ENCODE measurements around the gene APOBEC3B.
"Not testable (repeated sequence)": the region's sequence is repeated elsewhere in the genome, so short reads cannot be mapped to it uniquely, and the experiment has no call there.

APOBEC3B gene

DNA sequence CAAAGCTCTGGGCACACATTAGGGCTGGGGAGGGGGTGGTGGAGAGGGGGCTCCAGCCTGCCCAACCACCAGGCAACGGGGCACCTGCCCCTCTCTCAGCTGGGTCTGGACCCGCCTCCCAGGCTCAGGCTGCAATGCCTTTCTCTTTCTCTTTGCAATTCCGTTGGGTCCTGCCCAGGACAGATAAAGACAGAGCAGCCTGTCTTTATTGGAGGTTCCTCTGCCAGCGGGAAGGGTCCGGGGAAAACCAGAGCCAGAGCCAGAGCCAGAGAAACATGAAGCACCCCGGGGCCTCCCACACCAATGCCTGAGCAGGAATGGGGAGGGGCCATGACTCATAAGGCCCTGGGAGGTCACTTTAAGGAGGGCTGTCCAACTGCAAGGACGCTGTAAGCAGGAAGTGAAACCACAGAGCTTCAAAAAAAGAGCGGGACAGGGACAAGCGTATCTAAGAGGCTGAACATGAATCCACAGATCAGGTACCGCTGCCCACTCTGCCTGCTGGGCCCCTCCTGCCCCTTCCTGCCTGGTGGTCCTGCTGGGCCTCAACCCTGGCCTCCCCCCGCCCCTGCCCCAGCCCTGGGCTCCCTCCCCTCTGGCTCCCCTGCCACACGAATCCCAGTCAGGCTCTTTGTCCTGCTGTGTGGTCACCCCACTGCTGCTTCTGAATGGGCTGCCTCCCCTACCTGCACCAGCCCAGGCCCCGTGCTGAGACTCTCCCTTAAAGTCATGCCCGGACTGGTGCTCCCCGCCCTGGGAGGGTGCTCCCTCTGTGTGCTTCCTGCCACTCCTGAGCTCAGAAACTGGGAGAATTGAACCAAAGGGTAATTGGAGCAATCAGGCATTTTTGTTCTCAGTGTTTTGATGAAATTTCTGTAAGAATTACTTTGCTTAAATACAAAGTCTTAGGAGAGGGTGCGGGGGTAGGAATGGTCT, at the start of gene APOBEC3B:
Gene APOBEC3B, plus strand, starts transcription at position 356 of the 936 bp plus-strand sequence. Its CDS starts 107 bp downstream, at position 463.
- peak; percentile 80 for DNase-seq (ENCODE audit: low spot score)

DNA sequence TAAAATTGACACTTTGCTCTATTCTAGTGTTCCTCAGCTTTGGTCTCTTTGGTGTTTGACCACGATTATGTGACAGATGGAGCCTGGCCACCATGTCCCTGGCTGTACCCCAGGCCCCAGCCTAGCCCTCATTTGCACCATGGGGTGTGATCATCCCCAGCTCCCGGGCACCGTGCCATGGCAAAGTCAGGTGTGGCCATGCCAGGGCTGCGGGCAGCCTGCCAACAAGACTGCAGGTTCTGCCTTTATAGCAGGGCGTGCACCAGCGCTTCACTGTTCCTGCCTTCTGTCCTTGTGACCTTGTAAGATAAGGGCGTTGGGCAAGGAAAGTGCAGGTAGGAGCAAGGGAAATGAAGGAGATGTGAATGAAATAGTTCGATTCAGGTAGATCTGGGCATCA, 47.1 kb upstream of the APOBEC3B start:
- no peak for DNase-seq (ENCODE audit: low spot score)

DNA sequence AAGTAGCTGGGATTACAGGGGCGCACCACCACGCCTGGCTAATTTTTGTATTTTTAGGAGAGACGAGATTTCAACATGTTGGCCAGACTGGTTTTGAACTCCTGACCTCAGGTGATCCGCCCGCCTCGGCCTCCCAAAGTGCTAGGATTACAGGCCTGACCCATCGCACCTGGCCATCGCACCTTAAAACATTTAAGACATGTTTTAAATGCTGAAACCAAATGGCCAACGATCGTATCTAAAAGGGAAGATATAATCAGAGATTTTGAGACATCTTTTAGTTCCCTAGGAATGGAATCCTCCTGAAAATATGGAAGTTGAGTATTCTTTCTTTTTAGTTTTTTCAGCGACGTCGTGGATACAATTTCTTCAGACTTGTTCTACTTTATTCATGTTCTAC, 46.5 kb upstream of the APOBEC3B start:
- DNase-seq (ENCODE audit: low spot score), result no peak

DNA sequence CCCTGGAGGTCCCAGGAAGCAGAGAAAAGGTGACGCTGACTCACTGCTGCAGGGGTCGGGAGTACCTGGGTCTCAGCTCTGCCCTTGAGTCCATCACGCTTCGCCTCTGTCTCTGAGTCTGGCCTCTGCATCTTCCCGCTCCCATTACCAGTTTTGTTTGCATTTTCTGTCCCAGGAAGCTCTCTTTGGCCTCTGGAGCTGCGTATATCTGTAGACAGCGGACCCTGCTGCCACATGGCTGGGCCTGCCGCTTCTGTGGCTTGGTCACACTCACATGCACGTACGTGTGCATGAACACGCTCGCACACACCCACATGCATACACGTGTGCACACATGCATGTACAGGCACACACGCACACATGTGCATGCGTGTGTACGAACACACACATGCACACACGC, 45.6 kb upstream of the APOBEC3B start:
- DNase-seq (ENCODE audit: low spot score), result no peak

DNA sequence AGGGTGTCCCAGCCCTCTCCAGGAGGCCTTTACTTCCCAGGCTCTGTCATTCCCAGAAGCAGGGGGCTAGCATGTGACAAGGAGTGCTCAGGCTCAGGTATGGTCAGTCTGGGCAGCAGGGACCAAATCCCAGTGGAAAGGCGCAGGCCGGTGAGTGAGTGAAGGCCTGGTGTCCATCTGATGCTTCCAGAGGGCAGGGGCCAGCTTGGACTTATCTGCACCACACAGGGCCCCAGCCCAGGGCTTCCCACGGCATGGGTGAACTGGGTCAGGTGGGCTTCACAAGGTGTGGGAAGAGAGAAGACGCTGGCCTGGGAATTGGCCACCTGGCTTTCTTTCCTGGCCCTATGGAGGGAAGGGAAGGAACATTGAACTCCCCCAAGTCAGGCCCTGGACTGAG, 45.1 kb upstream of the APOBEC3B start:
- DNase-seq (ENCODE audit: low spot score), result no peak

DNA sequence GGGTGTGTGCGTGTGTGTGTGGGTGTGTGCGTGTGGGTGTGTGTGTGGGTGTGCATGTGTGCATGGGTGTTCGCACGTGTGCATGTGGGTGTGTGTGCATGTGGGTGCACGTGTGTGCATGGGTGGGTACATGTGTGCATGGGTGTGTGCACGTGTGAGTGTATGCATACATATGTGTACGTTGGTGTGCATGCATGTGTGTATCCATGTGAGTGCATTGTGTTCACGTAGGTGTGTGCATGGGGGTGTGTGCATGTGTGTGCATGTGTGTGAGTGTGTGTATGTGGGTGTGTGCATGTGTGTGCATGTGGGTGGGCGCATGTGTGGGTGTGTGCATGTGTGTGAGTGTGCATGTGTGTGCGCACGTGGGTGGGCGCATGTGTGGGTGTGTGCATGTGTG, 44.6 kb upstream of the APOBEC3B start:
- no peak for DNase-seq (ENCODE audit: low spot score)

DNA sequence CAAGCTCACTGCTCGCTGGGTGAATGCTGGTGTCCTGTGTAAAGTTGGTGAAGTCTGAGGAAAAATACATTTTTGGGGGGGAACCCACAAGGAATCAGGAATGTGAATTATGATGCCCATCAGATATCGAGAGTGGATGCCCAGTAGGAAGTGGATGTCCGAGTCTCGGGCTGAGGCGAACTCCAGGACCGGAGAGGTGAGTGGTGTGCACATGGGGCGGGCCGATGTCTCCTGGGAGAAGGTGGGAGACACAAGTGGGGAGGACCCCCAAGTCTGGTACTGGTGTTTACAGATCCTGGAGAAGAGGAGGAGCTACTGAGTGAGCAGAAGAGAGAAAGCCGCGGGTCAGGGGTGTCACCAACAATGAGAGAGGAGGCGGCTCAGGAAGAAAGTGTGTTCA, 43.9 kb upstream of the APOBEC3B start:
- no peak for DNase-seq (ENCODE audit: low spot score)

DNA sequence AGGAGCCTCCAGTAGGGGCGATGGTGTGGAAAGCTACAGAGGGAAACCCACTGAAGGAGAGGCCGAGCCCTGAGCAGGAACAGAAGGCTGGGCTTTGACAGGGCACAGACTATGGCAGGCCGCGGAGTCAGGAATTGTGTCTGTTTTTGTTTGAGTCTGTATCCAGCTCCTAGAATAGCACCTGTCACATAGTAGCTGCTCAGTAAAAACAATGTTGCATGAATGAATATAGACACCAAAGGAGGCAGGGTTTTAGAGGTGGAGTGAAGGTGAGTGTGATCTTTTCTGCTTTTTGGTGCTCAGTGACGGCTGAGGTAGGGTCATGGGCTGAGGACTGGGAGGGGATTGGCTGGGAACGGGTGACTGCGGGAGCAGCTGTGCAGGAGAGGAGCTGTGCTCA, 43.2 kb upstream of the APOBEC3B start:
- DNase-seq (ENCODE audit: low spot score), result no peak

DNA sequence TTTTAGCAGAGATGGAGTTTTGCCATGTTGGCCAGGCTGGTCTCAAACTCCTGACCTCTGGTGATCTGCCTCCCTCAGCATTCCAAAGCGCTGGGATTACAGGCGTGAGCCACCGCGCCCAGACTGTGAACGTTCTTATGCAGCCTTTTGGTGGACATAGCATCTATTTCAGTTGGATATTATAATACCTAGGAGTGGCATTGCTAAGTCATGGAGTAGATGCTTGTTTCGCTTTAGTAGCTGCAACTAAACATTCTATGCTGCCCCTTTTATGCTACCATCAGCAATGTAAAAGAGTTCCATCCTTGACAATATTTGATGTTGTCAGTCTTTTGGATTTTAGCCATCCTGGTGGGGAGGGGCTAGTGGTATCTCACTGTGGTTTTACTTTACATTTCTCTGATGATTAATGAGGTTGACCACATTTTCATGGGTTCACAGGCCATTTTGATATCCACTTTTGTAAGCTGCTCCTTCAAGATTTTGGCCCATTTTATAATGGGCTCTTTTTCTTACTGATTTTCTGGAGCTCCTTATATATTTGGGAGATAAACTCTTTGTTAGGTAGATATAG, 41.2 kb upstream of the APOBEC3B start:
- DNase-seq (ENCODE audit: low spot score), result no peak

DNA sequence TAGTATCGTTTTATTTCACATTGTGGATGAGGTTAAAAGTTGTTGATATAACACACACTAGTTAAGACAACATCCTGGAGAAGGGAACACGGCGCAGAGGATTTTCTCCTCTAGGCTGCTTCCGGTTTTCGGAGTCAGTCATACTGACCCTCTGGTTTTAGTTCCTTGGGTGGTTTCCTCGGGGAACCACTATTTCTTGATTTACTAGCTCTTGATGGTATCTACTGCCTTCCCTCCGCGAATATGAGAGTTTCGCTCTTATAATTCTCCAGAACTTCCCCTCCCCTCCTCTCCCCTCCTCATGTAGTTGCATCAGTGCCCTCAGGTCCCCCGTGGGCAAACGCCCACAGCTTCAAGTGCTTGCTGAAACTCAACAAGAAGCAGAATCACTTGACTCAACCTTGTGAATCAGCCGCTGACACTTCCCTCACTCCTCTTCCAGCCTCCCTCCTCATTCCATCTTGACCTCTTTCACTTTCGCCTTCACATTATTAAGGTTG, 40.6 kb upstream of the APOBEC3B start:
- peak; percentile 35 for DNase-seq (ENCODE audit: low spot score)

DNA sequence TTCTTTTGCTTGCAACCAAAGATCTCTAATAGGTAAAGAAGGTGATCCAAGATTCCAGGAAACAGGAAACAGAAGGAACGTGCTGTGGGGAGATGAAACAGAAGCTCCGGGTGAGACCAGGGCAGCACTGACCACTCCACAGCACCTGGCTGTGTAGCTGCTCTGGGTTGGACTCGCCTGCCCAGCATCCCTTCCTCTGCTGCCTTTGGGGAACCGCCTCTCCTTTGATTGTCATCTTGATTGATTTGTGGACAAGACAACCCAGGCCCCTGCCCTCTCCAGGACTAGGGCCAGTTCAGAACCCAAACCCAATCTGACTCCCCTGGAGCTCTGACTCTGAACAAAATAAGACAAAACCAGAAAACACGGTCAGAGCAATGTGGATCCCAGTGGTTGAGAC, 39.4 kb upstream of the APOBEC3B start:
- DNase-seq (ENCODE audit: low spot score), result no peak

DNA sequence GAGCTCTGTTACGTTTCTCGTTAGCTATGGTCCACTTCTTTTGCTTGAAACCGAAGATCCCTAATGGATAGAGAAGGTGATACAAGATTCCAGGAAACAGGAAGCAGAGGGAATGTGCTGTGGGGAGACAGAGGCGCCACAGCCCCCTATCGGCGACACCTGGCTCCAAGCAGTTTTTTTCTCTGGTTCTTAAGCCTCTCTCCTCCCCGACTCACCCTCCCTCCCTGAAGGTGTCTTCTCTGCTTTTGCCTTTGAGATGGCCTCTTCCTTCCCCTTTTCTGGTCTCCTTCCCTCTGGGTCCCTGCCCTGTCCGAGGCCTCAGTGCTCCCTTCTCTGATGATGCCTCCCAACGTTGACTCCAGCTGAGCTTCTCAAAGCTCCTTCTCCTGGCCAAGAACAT, 38.9 kb upstream of the APOBEC3B start:
- no peak for DNase-seq (ENCODE audit: low spot score)

DNA sequence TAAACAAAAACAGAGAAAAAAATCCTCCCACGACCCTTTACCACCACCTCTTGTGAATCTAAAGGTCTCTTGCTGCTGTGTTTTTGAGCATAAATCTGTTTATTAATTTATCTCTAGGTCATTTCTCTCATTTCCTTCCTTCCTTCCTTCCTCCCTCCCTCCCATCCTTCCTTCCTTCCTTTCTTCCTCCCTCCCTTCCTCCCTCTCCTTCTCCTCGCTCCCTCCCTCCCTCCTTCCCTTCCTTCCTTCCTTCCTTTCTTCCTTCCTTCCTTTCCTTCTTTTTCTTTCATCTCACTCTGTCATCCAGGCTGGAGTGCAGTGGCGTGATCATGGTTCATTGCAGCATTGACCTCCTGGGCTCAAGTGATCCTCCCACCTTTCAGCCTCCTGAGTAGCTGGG, 38.3 kb upstream of the APOBEC3B start:
- DNase-seq (ENCODE audit: low spot score), result no peak

DNA sequence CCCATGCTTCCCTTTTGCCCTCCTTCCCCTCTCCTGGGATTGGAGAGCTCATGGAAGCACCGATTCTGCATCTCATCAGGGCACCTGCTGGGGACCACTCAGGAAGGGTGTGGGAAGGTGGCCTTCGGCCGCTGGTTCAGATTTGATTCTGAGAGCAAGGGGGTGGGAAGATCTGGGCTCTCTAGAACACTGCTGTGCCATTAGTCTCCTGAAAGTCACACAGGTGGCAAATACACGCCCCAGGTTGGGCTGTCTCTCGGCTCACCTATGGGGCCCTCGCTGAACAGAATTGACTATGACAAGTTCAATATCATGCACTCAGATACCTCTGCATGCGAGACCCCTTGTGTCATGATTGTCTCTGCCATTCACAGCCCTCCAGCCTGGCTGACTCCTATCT, 37.5 kb upstream of the APOBEC3B start:
- no peak for DNase-seq (ENCODE audit: low spot score)

DNA sequence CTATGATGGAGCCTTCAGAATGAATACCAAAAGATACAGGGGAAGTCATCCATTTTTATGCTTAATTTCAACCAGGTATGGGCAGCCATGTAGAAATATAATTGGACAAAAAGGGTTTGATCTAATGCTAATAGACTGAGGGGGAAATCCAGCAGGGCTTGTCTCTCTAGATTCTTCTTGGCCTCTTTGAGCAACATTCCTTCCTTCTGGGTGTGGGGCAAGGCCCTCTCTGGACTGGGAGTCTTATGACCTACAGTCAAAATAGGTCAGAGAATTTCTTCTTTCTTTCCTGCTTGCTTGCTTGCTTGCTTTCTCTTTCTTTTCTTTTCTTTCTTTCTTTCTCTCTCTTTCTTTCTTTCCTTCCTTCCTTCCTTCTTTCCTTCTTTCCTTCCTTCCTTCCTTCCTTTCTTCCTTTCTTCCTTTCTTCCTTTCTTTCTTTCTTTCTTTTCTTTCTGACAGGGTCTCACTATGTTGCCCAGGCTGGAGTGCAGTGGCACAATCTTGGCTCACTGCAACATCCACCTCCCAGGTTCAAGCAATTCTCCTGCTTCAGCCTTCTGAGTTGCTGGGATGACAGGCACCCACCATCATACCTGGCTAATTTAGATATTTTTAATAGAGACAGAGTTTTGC, 36.3 kb upstream of the APOBEC3B start:
- not testable (repeated sequence) for DNase-seq (ENCODE audit: low spot score)

DNA sequence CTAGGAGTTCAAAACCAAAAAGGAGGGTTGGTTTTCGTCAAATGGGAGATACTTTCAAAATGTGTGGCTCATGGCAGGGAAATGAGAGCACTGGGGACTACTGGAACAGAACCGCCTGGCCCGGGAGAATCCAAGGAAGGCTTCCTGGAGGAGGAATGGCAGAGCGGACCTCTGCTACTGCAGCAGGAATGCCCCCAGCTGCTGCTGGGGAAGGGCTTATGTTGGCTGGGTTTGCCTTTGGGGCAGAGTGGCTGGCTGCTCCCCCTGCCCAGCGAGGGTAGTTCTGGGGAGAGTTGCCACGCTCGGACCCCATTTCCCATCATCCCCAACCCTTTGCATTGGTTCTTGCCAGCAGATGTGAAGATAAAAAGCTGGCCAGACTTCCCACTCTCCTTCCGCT, 35.4 kb upstream of the APOBEC3B start:
- DNase-seq (ENCODE audit: low spot score), result no peak

DNA sequence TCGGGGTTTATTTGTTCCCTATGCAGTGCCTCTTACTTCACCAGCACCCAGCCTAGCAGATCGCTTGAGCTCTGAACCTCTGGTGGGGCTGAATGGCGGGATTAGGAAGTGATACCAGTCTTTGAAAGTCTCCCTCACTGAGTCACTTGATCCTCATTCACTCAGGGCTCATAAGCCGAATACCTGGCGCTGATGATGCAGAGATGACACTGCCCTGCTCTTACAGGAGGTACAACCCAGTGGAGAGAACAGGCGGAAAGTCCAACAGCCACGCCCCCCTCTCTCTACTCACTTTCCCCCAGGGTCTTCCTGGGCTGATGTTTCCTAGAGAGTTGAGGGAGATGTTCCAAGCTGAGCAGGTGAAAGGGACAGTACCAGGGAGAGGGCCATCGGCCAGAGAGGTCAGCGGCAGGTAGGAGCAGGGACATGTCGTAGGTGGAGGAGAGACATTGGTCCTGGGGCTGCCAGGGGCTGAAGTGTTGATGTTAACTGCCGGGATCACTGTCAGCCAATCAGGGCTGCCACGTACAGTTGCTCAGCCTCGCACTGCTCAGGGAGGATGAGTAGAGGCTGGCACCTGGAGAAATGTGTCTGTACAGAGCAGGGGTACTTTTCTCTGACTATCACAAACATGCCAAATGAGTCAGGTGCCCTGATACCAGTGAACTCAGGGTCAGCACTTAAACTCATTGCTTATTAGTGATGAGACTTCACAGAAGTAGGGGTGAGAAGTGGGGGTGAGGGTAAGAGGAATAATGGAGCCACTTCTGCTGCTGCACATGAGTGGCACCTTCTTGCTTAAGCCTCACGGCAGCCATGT, 34.6 kb upstream of the APOBEC3B start:
- DNase-seq (ENCODE audit: low spot score), result no peak

DNA sequence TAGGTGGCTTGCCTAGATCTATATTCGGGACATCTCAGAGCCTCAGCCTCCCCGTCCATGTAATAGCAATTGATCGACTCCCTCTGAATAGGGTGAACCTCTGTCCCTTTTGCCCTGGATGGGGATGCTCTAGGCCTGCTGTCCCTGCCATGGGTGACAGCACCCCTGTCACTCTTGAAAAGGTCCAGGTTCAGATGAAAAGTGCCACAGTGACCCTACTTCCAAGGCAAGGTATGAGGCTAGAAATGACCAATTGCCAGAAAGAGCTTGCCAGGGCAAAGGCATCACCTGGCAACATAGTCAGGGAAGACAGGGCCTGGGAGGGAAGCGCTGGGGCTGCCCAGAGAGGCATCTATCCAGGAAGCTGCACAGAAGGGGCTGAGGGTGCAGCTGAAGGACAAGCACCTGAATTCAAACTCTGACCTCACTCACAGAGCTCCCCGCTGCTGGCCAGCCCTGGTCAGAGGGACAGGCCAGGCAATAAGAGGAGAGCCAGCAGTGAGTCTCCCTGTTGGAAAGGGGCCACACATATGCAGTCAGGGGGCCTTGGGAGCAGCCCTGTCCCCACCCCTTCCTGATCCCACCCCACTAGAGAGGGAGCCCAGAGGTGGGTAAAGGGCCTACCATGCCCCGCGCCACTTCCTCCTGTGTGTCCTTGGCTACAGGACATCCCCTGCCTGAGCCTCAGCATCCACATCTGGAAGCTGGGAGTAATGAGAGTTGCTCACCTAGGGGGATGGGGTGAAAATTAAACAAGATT, 33.8 kb upstream of the APOBEC3B start:
- no peak for DNase-seq (ENCODE audit: low spot score)

DNA sequence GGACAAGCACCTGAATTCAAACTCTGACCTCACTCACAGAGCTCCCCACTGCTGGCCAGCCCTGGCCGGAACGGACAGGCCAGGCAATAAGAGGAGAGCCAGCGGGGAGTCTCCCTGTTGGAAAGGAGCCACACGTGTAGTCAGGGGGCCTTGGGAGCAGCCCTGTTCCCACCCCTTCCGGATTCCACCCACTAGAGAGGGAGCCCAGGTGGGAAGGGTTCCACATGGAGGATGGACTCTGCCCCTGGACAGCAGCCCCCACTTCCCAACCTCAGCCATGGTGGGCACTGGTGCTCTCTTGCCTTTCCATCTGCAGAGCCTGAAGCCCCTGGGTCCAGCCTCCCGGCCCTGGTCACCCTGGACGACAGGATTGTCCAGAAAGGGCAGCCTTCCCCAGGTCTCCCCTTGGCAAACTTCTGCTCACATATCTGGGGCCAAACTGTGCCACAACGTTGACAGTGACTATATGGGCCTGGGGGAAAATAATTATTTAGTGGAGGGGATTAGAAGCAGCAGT, 32.2 kb upstream of the APOBEC3B start:
- DNase-seq (ENCODE audit: low spot score), result no peak

DNA sequence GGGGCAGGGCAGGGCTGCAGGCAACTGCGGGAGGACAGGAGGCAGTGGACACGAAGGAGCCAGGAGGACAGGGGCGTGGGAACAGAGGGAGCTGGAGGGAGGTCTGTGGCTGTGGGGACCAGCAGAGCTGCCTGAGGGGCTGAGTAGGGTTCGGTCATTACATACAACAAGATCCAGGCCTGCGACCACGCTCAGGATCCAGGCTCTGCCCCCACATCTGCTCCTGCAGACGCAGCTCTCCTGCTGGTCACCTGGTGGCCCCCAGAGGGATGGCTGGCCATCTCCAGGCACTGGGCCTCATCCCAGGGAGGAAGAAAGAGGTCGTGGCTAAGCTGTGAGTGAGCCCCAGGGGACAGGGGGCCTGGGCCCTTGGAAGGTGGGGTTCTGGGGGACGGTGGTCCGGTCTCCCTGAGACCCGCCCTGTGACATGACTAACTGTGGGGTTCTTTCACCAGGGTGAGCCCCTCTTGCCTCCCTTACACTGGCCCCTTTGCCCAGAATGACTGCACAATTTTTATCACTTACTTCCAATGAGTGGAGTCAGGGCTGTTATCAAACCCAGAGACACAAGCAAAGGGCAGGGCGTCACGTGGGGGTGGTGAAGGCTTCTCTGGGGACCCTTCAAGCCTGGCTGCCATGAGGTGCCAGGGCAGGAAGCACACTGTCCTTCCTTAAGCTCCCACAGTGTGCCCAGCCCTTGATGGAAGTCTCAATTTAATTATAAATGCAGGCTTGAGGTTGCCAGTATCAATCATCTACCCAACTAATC, 31.4 kb upstream of the APOBEC3B start:
- DNase-seq (ENCODE audit: low spot score), result no peak
